Measurements from ENCODE around the gene PLD2. TPM values are rescaled to one million over a fixed set of nuclear protein-coding genes. Genes with fewer than 3 reads are reported as not detected.
A peak's percentile ranks its signal among the peaks of the same experiment; 100 is the strongest.

Gene PLD2
- total RNA-seq, 1 donor from 2014 or later, result 81.0 TPM

DNA sequence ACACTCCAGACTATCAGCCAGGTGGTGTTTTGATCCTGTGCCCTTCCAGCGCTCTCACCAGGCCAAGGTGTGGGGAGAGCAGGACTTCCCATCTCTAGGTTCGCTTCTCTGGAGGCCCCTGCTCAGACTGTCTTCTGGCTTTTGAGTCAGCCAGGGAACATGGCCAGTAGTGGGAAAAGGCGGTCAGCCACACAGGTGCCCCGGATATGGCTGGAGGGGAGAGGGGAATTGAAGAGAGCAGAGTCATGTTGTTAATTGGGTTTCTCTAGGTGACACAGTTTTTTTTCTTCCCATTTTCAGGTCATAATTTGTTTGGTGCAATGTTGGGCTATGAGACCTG, 27.7 kb downstream of the PLD2 start:
- H3K27me3 Mint-ChIP-seq, result no peaks in the 10 kb centered on the region
- DNase-seq (ENCODE audit: low spot score, unreplicated experiment), result no peak
- TF ChIP-seq, protein P1, sequence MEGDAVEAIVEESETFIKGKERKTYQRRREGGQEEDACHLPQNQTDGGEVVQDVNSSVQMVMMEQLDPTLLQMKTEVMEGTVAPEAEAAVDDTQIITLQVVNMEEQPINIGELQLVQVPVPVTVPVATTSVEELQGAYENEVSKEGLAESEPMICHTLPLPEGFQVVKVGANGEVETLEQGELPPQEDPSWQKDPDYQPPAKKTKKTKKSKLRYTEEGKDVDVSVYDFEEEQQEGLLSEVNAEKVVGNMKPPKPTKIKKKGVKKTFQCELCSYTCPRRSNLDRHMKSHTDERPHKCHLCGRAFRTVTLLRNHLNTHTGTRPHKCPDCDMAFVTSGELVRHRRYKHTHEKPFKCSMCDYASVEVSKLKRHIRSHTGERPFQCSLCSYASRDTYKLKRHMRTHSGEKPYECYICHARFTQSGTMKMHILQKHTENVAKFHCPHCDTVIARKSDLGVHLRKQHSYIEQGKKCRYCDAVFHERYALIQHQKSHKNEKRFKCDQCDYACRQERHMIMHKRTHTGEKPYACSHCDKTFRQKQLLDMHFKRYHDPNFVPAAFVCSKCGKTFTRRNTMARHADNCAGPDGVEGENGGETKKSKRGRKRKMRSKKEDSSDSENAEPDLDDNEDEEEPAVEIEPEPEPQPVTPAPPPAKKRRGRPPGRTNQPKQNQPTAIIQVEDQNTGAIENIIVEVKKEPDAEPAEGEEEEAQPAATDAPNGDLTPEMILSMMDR (IDR thresholded peaks at IDR 0.05; ENCODE audit: unreplicated experiment), result no peak
- H3K4me3 Mint-ChIP-seq (ENCODE audit: low read depth), result peak overlapping the region; percentile 92
- H3K9me3 Mint-ChIP-seq (ENCODE audit: low read depth), result no peaks in the 10 kb centered on the region
- H3K4me1 Mint-ChIP-seq (ENCODE audit: low read depth), result peaks cover 36% of the 10 kb centered on the region
- H3K36me3 Mint-ChIP-seq (ENCODE audit: insufficient read depth), result peaks cover 5% of the 10 kb centered on the region
- H3K27ac Mint-ChIP-seq, result peak overlapping the region; percentile 98

GRCh38 chr17:4836221-4836620, 29.3 kb downstream of the PLD2 start:
- TF ChIP-seq, protein P1 (IDR thresholded peaks at IDR 0.05; ENCODE audit: unreplicated experiment), result no peak
- Mint-ChIP-seq H3K27ac (peak overlapping the region; percentile 29), H3K27me3 (no peaks in the 10 kb centered on the region), H3K36me3 (ENCODE audit: insufficient read depth) (peaks cover 5% of the 10 kb centered on the region), H3K4me1 (ENCODE audit: low read depth) (peaks cover 39% of the 10 kb centered on the region), H3K4me3 (ENCODE audit: low read depth) (no peak overlapping the region), H3K9me3 (ENCODE audit: low read depth) (no peaks in the 10 kb centered on the region)
- DNase-seq (ENCODE audit: low spot score, unreplicated experiment), result no peak

GRCh38 chr17:4837471-4838308, 30.7 kb downstream of the PLD2 start:
- DNase-seq (ENCODE audit: low spot score, unreplicated experiment), result no peak
- Mint-ChIP-seq H3K4me3 (ENCODE audit: low read depth) (no peak overlapping the region), H3K9me3 (ENCODE audit: low read depth) (no peaks in the 10 kb centered on the region), H3K36me3 (ENCODE audit: insufficient read depth) (peaks cover 5% of the 10 kb centered on the region), H3K27me3 (no peaks in the 10 kb centered on the region), H3K27ac (no peak overlapping the region), H3K4me1 (ENCODE audit: low read depth) (peaks cover 39% of the 10 kb centered on the region)
- TF ChIP-seq, protein P1 (IDR thresholded peaks at IDR 0.05; ENCODE audit: unreplicated experiment), result no peak

- H3K27me3 Mint-ChIP-seq, result no peaks in the 10 kb centered on the region
- H3K36me3 Mint-ChIP-seq (ENCODE audit: insufficient read depth), result peaks cover 5% of the 10 kb centered on the region
- DNase-seq (ENCODE audit: low spot score, unreplicated experiment), result no peak
- H3K9me3 Mint-ChIP-seq (ENCODE audit: low read depth), result no peaks in the 10 kb centered on the region
- TF ChIP-seq, protein P1 (IDR thresholded peaks at IDR 0.05; ENCODE audit: unreplicated experiment), result no peak
- H3K27ac Mint-ChIP-seq, result no peak overlapping the region
- H3K4me1 Mint-ChIP-seq (ENCODE audit: low read depth), result peaks cover 39% of the 10 kb centered on the region
- no peak overlapping the region for H3K4me3 Mint-ChIP-seq (ENCODE audit: low read depth)
These were observed 31.4 kb downstream of the PLD2 start for GRCh38 chr17:4838309-4838785.

- Mint-ChIP-seq H3K9me3 (ENCODE audit: low read depth) (no peaks in the 10 kb centered on the region), H3K27ac (peak overlapping the region; percentile 70), H3K36me3 (ENCODE audit: insufficient read depth) (peaks cover 5% of the 10 kb centered on the region), H3K27me3 (no peaks in the 10 kb centered on the region), H3K4me1 (ENCODE audit: low read depth) (peaks cover 33% of the 10 kb centered on the region), H3K4me3 (ENCODE audit: low read depth) (no peak overlapping the region)
- TF ChIP-seq, protein P1 (IDR thresholded peaks at IDR 0.05; ENCODE audit: unreplicated experiment), result no peak
- DNase-seq (ENCODE audit: low spot score, unreplicated experiment), result no peak
These were observed 32.3 kb downstream of the PLD2 start for GRCh38 chr17:4839221-4839620.

Data from progenitor cell of endocrine pancreas (in vitro differentiated cells).